Fibroblast of villous mesenchyme (primary cell): ENCODE results near the gene IL23R. TPM values are rescaled to one million over a fixed set of nuclear protein-coding genes. Genes with fewer than 3 reads are reported as not detected.
A peak's percentile ranks its signal among the peaks of the same experiment; 100 is the strongest.

Experiments
- DNase-seq: peaks from one replicate; pipeline ENCODE4 v3.0.0-alpha.2; 2010; ENCODE audit warnings: low read depth
- H3K4me3 ChIP-seq: 2 replicates; pipeline ENCODE4 v1.5.1; 2011; ENCODE audit warnings: low read depth, mild to moderate bottlenecking, low read length
- CTCF ChIP-seq: IDR thresholded peaks from 2 replicates; pipeline ENCODE4 v1.5.1; 2012; ENCODE audit warnings: low read depth, mild to moderate bottlenecking, low read length; ENCODE audit not compliant: insufficient read depth
- total RNA-seq: library from RNA; depleted of rRNA; stranded (reverse); fragments of >200 nt; gene quantifications from 2 replicates; pipeline ENCODE4 v1.2.3, GENCODE V29; 2012

The IL23R gene
- not detected in 2 replicates for total RNA-seq

GRCh38 chr1:67166196-67166595 is at the start of gene IL23R:
Gene IL23R, plus strand, starts transcription at chr1:67166454. Its CDS starts 1,667 bp downstream, at chr1:67168121.
- no peak for DNase-seq
- no peak for TF ChIP-seq CTCF
- no peak within 1 kb of the TSS for H3K4me3 ChIP-seq

GRCh38 chr1:67118191-67118590 is 48.1 kb upstream of the IL23R start:
- no peak for DNase-seq
- no peak overlapping the region for H3K4me3 ChIP-seq
- no peak for TF ChIP-seq CTCF

- no peak overlapping the region for H3K4me3 ChIP-seq
- no peak for TF ChIP-seq CTCF
Measured at GRCh38 chr1:67118646-67119045, 47.6 kb upstream of the IL23R start.

GRCh38 chr1:67120855-67121619 is 45.2 kb upstream of the IL23R start:
- H3K4me3 ChIP-seq = no peak overlapping the region
- DNase-seq = no peak
- TF ChIP-seq CTCF = no peak

More at GRCh38 chr1:67118646-67119045, 47.6 kb upstream of the IL23R start:
- no peak for DNase-seq

- no peak overlapping the region for H3K4me3 ChIP-seq
- no peak for DNase-seq
- TF ChIP-seq CTCF = no peak
Measured at GRCh38 chr1:67124455-67124854, 41.8 kb upstream of the IL23R start.

GRCh38 chr1:67126111-67126746 is 40.0 kb upstream of the IL23R start:
- TF ChIP-seq CTCF = peak; percentile 5
- DNase-seq = no peak
- no peak overlapping the region for H3K4me3 ChIP-seq
